Measurements from ENCODE around the gene SAMD4A.

Gene SAMD4A, protein sequence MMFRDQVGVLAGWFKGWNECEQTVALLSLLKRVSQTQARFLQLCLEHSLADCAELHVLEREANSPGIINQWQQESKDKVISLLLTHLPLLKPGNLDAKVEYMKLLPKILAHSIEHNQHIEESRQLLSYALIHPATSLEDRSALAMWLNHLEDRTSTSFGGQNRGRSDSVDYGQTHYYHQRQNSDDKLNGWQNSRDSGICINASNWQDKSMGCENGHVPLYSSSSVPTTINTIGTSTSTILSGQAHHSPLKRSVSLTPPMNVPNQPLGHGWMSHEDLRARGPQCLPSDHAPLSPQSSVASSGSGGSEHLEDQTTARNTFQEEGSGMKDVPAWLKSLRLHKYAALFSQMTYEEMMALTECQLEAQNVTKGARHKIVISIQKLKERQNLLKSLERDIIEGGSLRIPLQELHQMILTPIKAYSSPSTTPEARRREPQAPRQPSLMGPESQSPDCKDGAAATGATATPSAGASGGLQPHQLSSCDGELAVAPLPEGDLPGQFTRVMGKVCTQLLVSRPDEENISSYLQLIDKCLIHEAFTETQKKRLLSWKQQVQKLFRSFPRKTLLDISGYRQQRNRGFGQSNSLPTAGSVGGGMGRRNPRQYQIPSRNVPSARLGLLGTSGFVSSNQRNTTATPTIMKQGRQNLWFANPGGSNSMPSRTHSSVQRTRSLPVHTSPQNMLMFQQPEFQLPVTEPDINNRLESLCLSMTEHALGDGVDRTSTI

DNA sequence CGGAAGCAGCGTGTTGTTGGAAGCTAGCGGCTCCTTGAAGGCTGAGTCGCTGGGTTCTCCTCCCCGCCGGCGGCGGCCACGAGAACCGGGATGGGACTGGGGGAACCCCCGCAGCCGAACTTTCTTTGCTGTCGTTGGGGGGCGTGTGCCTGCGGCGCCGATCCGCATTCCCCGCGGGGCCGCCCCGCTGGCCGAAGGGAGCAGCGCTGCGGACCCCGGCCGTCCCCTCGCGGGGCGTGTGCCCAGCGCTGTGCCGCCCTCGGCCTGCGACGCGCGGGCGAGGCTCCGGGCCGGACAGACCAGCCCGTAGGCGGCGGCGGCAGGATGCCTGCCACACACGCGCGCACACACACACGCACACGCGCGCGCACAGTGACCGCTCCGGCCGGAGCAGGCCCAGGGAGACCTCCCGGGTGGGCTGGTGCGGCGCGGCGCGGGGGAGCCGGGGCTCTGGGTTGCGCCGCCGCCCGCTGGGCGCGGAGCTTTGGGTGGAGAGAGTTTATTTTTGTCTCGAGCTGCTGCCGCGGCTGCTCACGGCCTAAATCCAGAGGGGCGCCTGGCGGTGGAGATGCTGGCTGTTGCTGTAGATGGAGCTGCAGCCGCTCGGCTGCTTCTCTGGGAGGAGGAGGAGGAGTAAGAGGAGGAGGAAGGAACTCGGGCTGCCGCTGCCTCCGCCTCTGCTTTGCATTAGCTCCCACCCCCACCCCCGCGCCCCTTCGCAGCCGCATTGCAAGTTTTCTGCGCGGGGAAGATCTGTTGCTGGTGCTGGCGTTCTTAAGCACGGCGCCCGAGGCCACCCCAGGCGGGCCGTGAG, at the start of gene SAMD4A:
TSS of gene SAMD4A (plus strand) at position 719 of the 814 bp plus-strand sequence. CDS start 789 bp downstream, outside the sequence.
- H3K4me3 Mint-ChIP-seq, result peak within 1 kb of the TSS; percentile 97 to 99 (median 99)
- H3K36me3 Mint-ChIP-seq (ENCODE audit: low read depth), result peaks cover 7% of the 10 kb centered on the region
- no peaks in the 10 kb centered on the region for H3K9me3 Mint-ChIP-seq
- peaks cover 28% of the 10 kb centered on the region for H3K4me1 Mint-ChIP-seq
- peak within 1 kb of the TSS; percentile 86 to 96 (median 94) for H3K27ac Mint-ChIP-seq
- no peaks in the 10 kb centered on the region for H3K27me3 Mint-ChIP-seq (ENCODE audit: low read depth)
- peak in 2 of 3 experiments; percentile 30 to 31 for TF ChIP-seq CTCF (IDR thresholded peaks at IDR 0.05; ENCODE audit: unreplicated experiment in 3 of 3)

DNA sequence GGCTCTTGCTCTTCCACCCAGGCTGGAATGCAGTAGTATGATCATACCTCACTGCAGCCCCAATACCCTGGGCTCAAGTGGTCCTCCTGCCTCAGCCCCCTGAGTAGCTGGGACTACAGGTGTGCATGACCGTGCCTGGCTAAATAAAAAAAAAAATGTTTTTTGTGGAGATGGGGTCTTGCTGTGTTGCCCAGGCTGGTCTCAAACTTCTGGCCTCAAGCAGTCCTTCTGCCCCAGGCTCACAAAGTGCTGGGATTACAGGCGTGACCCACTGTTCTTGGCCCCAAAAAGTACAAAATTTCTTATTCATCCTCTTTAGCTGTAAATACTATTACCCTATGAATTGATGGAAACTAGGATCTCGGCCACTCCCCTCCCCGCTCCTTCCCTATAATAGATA, 42.5 kb upstream of the SAMD4A start:
- Mint-ChIP-seq H3K27ac (no peak overlapping the region), H3K36me3 (ENCODE audit: low read depth) (peaks cover 54% of the 10 kb centered on the region), H3K4me3 (no peak overlapping the region), H3K27me3 (ENCODE audit: low read depth) (no peaks in the 10 kb centered on the region), H3K9me3 (peaks cover 8% of the 10 kb centered on the region), H3K4me1 (no peaks in the 10 kb centered on the region)
- TF ChIP-seq CTCF (IDR thresholded peaks at IDR 0.05; ENCODE audit: unreplicated experiment in 3 of 3), result no peak

- no peak for TF ChIP-seq CTCF (IDR thresholded peaks at IDR 0.05; ENCODE audit: unreplicated experiment in 3 of 3)
- Mint-ChIP-seq H3K4me3 (no peak overlapping the region), H3K36me3 (ENCODE audit: low read depth) (peaks cover 22% of the 10 kb centered on the region), H3K27ac (no peak overlapping the region), H3K4me1 (no peaks in the 10 kb centered on the region), H3K9me3 (no peaks in the 10 kb centered on the region), H3K27me3 (ENCODE audit: low read depth) (no peaks in the 10 kb centered on the region)
Observed at GRCh38 chr14:54528973-54529372, 38.0 kb upstream of the SAMD4A start.

GRCh38 chr14:54529811-54530210, 37.1 kb upstream of the SAMD4A start:
- Mint-ChIP-seq H3K36me3 (ENCODE audit: low read depth) (peaks cover 21% of the 10 kb centered on the region), H3K9me3 (no peaks in the 10 kb centered on the region), H3K4me3 (no peak overlapping the region)

More at GRCh38 chr14:54529811-54530210, 37.1 kb upstream of the SAMD4A start:
- Mint-ChIP-seq H3K4me1 (no peaks in the 10 kb centered on the region), H3K27ac (no peak overlapping the region), H3K27me3 (ENCODE audit: low read depth) (no peaks in the 10 kb centered on the region)
- no peak for TF ChIP-seq CTCF (IDR thresholded peaks at IDR 0.05; ENCODE audit: unreplicated experiment in 3 of 3)
